ENCODE measurements around the gene PAPPA2. TPM values are rescaled to one million over a fixed set of nuclear protein-coding genes. Genes with fewer than 3 reads are reported as not detected.

PAPPA2 gene
- total and polyA plus RNA-seq, 9 of the 15 experiments (the other 6 are each of a cell fraction or from before 2014, with no cell fraction given): 0.01 to 0.15 (median 0.05) TPM; not detected in 2

- TF ChIP-seq CTCF (IDR thresholded peaks at IDR 0.05 in 2 of 3, conservative IDR thresholded peaks at IDR 0.05 in 1 of 3; ENCODE audit: insufficient read depth in 2 of 3, low read depth in 1 of 3, low read length in 3 of 3): peak in 1 of 3 experiments; percentile 22; a peak in 1 of 6 replicates
These were observed 18.7 kb upstream of the PAPPA2 start (continued) for GRCh38 chr1:176444286-176444685.

DNA sequence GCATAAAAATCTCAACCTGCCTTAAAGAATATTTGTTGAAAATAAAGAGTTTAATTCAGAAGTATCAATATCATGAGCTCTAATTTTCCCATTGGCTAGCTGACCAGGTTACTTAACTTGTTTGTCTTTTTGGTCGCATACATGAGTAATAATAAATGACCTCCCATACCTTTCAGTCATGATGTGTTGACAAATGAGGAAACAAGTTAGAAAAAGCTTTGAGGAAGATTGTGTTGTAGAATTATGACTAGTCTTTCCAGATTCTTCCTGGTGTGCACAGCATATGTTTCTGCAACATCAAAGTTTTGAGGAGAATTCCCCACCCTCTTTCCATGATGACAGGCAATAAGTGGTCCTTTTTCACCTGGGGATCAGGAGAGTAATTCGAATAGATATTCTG, 17.6 kb upstream of the PAPPA2 start:
- in situ Hi-C loops (cut with MboI) (no loop called here), intact Hi-C loops (cut with micrococcal nuclease) (no loop called here)
- WGBS (ENCODE audit: insufficient coverage, low coverage, missing lambda C conversion rate): 0% methylated on average over 2 of the region's 2 CpGs
- Histone ChIP-seq H3K9me3 (replicated peaks; ENCODE audit: control insufficient read depth, insufficient read depth, low read depth, low read length) (no peaks in the 10 kb centered on the region), H4K20me1 (replicated peaks; ENCODE audit: control insufficient read depth, insufficient read depth, low read length) (no peaks in the 10 kb centered on the region), H3K9ac (ENCODE audit: insufficient read depth in 1 of 2, low read depth in 2 of 2, low read length in 2 of 2) (no peak overlapping the region), H3K36me3 (ENCODE audit: control insufficient read depth, insufficient read depth, low read length) (no peaks in the 10 kb centered on the region), H3K79me2 (ENCODE audit: control insufficient read depth, insufficient read depth, low read length) (no peaks in the 10 kb centered on the region), H3K9me1 (ENCODE audit: control insufficient read depth, insufficient read depth, low read length) (no peaks in the 10 kb centered on the region), H3K27ac (ENCODE audit: extremely low read depth, low read depth, low read length) (no peak overlapping the region), H3K4me2 (ENCODE audit: insufficient read depth, low read length) (no peak overlapping the region), H3K4me1 (replicated peaks in 1 of 2; ENCODE audit: control insufficient read depth in 2 of 2, insufficient read depth in 2 of 2, low read length in 2 of 2) (no peaks in the 10 kb centered on the region), H3K27me3 (ENCODE audit: control insufficient read depth in 2 of 2, insufficient read depth in 2 of 2, low read length in 2 of 2) (0 out of 5 replicates have a peak, but pooled peaks cover 0 to 4% of the 10 kb centered on the region in 2 experiments), H2AFZ (ENCODE audit: low read depth, low read length) (no peak overlapping the region), H3K4me3 (no peak overlapping the region)
- DNase-seq (ENCODE audit: extremely low read depth in 1 of 4, low spot score in 3 of 4) (no peak), FAIRE-seq (no peak), ATAC-seq (no peak)
- ChIA-PET POLR2A (no interaction called here), CTCF (ENCODE audit: low intra/inter-chr PET ratio) (no interaction called here)
- no TSS peak for BruUV-seq (replicated peaks)
- TF ChIP-seq ZNF133 (CRISPR knock-in tag; IDR thresholded peaks at IDR 0.05) (no peak), ZNF589 (CRISPR knock-in tag; IDR thresholded peaks at IDR 0.05; ENCODE audit: low read depth) (no peak), ESRRB (CRISPR knock-in tag; IDR thresholded peaks at IDR 0.05; ENCODE audit: borderline replicate concordance) (no peak), NR1H2 (CRISPR knock-in tag; IDR thresholded peaks at IDR 0.05) (no peak), TARDBP (IDR thresholded peaks at IDR 0.05) (no peak), RFX1 (IDR thresholded peaks at IDR 0.05) (no peak), HNRNPUL1 (IDR thresholded peaks at IDR 0.05; ENCODE audit: low read length) (no peak), ZNF165 (CRISPR knock-in tag; IDR thresholded peaks at IDR 0.05; ENCODE audit: borderline replicate concordance) (no peak), FOSL1 (tag; conservative IDR thresholded peaks at IDR 0.05) (no peak), ZNF707 (CRISPR knock-in tag; conservative IDR thresholded peaks at IDR 0.05) (no peak), FOXK1 (CRISPR knock-in tag; IDR thresholded peaks at IDR 0.05; ENCODE audit: borderline replicate concordance) (no peak), RBM22 (IDR thresholded peaks at IDR 0.05; ENCODE audit: low read depth, low read length, poor library complexity, severe bottlenecking) (no peak), ARNT (IDR thresholded peaks at IDR 0.05) (no peak), TAF7 (tag; IDR thresholded peaks at IDR 0.05) (no peak), ZNF3 (CRISPR knock-in tag; IDR thresholded peaks at IDR 0.05) (no peak), ETV5 (CRISPR knock-in tag; IDR thresholded peaks at IDR 0.05; ENCODE audit: low read depth) (no peak), ZNF398 (CRISPR knock-in tag; IDR thresholded peaks at IDR 0.05) (no peak)
- TF ChIP-seq, protein P1, sequence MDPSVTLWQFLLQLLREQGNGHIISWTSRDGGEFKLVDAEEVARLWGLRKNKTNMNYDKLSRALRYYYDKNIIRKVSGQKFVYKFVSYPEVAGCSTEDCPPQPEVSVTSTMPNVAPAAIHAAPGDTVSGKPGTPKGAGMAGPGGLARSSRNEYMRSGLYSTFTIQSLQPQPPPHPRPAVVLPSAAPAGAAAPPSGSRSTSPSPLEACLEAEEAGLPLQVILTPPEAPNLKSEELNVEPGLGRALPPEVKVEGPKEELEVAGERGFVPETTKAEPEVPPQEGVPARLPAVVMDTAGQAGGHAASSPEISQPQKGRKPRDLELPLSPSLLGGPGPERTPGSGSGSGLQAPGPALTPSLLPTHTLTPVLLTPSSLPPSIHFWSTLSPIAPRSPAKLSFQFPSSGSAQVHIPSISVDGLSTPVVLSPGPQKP (CRISPR knock-in tag; IDR thresholded peaks at IDR 0.05): no peak
